OCI-LY3 (cell line): ENCODE measurements around the gene MAB21L4.

Experiments
- EZH2phosphoT487 ChIP-seq: fragments of 200-600 bp; shearing (Covaris generic); IDR thresholded peaks from 2 replicates; pipeline ENCODE4 v1.6.1; 2018; ENCODE audit warnings: antibody characterized with exemption, mixed run types, low read depth
- TF ChIP-seq, protein P1 (sequence below): fragments of 200-600, 300-600 bp; sonication (generic); IDR thresholded peaks from 2 replicates; pipeline ENCODE4 v1.5.1; 2014; ENCODE audit warnings: antibody characterized with exemption, low read length, low read depth

DNA sequence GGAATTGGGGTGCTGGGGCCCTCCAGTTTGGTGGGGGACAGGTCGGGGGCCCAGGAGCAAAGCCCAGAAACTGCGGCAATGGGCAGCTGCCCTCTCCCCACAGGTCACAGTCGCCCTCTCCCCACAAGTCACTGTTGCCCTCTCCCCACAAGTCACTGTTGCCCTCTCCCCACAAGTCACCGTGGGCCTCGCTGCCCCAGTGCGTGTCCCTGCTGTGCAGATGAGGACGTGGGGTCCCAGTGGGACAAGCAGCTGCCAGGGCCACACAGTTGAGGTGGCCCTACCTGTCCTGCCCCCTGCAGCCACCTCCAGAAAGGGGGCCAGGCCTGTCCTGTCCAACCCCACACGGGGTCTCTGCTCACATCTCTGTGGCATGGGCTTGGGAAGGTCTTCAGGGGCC, 40.3 kb downstream of the MAB21L4 start:
- TF ChIP-seq, protein P1, sequence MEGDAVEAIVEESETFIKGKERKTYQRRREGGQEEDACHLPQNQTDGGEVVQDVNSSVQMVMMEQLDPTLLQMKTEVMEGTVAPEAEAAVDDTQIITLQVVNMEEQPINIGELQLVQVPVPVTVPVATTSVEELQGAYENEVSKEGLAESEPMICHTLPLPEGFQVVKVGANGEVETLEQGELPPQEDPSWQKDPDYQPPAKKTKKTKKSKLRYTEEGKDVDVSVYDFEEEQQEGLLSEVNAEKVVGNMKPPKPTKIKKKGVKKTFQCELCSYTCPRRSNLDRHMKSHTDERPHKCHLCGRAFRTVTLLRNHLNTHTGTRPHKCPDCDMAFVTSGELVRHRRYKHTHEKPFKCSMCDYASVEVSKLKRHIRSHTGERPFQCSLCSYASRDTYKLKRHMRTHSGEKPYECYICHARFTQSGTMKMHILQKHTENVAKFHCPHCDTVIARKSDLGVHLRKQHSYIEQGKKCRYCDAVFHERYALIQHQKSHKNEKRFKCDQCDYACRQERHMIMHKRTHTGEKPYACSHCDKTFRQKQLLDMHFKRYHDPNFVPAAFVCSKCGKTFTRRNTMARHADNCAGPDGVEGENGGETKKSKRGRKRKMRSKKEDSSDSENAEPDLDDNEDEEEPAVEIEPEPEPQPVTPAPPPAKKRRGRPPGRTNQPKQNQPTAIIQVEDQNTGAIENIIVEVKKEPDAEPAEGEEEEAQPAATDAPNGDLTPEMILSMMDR: no peak
- no peak for TF ChIP-seq EZH2phosphoT487
